PC-9 (cell line): Measurements from ENCODE around the gene TMEM11. TPM values are rescaled to one million over a fixed set of nuclear protein-coding genes. Genes with fewer than 3 reads are reported as not detected.

ENCODE experiments used
- BruUV-seq: library from RNA; stranded (reverse); fragments of 400-500 nt; replicated peaks from 2 replicates; lab custom pipeline; 2021; lab: Mats Ljungman, UMichigan
- CTCF ChIA-PET: fragments of 300-600 bp; sonication (Branson Sonifier 250); formaldehyde crosslinking; loops from one replicate; lab custom pipeline; 2022; ENCODE audit warnings: antibody characterized with exemption; lab: Charles Lee
- POLR2A ChIA-PET: fragments of 300-600 bp; sonication (Branson Sonifier 250); formaldehyde crosslinking; loops from one replicate; lab custom pipeline; 2022; ENCODE audit warnings: antibody characterized with exemption; ENCODE audit not compliant: unreplicated experiment; lab: Charles Lee
- DNase-seq, 2 experiments: peaks; one replicate each; pipeline versions ENCODE4 v3.0.0 to v3.0.0-alpha.2; 2015 to 2022; ENCODE audit warnings: mixed read lengths in 1 of 2
- H2AFZ ChIP-seq: fragments of 200-600 bp; sonication (generic); 2 replicates; pipeline ENCODE4 v1.8.1; 2017; ENCODE audit warnings: antibody characterized with exemption
- H3F3A ChIP-seq: fragments of 200-600 bp; sonication (generic); 2 replicates; pipeline ENCODE4 v1.8.1; 2017; ENCODE audit warnings: antibody characterized with exemption, mild to moderate bottlenecking, low read depth; ENCODE audit not compliant: insufficient read depth
- H3K27ac ChIP-seq: fragments of 200-600 bp; sonication (generic); 2 replicates; pipeline ENCODE4 v1.6.1; 2016; ENCODE audit warnings: mixed run types
- H3K27me3 ChIP-seq: fragments of 200-600 bp; sonication (generic); 2 replicates; pipeline ENCODE4 v1.6.1; 2016; ENCODE audit warnings: low read depth, mixed run types; ENCODE audit not compliant: insufficient read depth
- H3K36me3 ChIP-seq: fragments of 200-600 bp; sonication (generic); 2 replicates; pipeline ENCODE4 v1.6.1; 2016; ENCODE audit warnings: low read depth, mixed run types
- H3K4me1 ChIP-seq: fragments of 200-600 bp; sonication (generic); replicated peaks from 2 replicates; pipeline ENCODE4 v1.6.1; 2016; ENCODE audit warnings: mixed run types; ENCODE audit not compliant: insufficient read depth
- H3K4me2 ChIP-seq: fragments of 200-600 bp; sonication (generic); 2 replicates; pipeline ENCODE4 v1.6.1; 2017; ENCODE audit warnings: mixed run types
- H3K4me3 ChIP-seq: fragments of 200-600 bp; sonication (generic); 2 replicates; pipeline ENCODE4 v1.6.1; 2016; ENCODE audit warnings: mixed run types
- H3K79me2 ChIP-seq: fragments of 200-600 bp; sonication (generic); 2 replicates; pipeline ENCODE4 v1.6.1; 2017; ENCODE audit warnings: low read depth, mixed run types
- H3K9me2 ChIP-seq: fragments of 200-600 bp; sonication (generic); 2 replicates; pipeline ENCODE4 v1.8.1; 2017; ENCODE audit warnings: mild to moderate bottlenecking; ENCODE audit not compliant: insufficient read depth
- H3K9me3 ChIP-seq: fragments of 200-600 bp; sonication (generic); 2 replicates; pipeline ENCODE4 v1.8.1; 2016; ENCODE audit warnings: low read depth; ENCODE audit not compliant: insufficient read depth
- H4K20me1 ChIP-seq: fragments of 200-600 bp; sonication (generic); 2 replicates; pipeline ENCODE4 v1.8.1; 2017; ENCODE audit not compliant: insufficient read depth
- EZH2 ChIP-seq: fragments of 200-600 bp; sonication (generic); IDR thresholded peaks from 2 replicates; pipeline ENCODE4 v1.8.0; 2017; ENCODE audit warnings: antibody characterized with exemption, low read depth
- intact Hi-C: fragments of 100-400 bp; cut with micrococcal nuclease; formaldehyde crosslinking; loops from one replicate; pipeline ENCODE4 v1.10.0; 2022; ENCODE audit not compliant: unreplicated experiment
- total RNA-seq: library from RNA; stranded (reverse); gene quantifications from 2 replicates; pipeline ENCODE4 v1.2.3, GENCODE V29; 2021
- TF ChIP-seq, protein P1 (sequence below): fragments of 200-600 bp; sonication (generic); conservative IDR thresholded peaks from 2 replicates; pipeline ENCODE4 v1.6.1; 2017; ENCODE audit warnings: mixed run types, antibody characterized with exemption, mild to moderate bottlenecking, moderate library complexity

TMEM11 gene
- total RNA-seq, 1 experiment from 2014 or later: 37.6 TPM

DNA sequence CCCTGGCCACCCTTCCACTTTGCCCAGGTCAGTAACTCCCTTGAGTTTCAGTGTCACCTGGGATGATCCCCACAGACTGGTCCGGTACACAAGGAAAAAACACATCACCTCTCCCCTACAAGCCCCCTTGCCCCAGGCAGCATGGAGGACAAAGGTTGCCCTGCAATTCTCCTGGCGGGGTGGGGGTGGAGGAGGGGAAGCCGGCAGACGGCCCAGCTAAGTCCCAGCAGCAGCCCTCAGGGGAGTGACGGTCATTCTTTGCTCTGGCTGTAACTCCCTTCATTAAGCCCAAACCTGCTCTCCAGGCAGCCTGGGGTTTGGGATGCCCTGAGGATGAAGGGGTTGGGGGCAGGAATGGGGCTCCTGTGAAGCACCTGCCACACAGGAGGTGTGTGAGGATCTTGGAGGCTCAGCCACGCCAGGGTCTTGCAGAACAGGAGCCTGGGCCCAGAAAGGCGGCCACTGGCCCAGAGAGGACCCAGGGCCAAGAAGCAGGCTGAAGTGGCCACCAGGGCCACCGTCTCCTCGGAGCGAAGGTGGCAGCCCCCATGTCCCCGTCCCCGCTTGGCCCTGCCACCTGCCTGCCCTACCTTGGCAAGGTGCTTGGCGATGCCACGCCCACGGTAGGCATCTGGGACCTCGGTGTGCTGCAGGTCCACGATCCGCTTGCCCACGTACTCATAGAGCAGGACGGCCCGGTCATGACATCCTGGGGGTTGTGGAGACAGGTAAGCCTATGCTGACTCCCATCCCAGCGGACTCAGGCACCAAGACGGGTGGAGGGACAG, 29.7 kb upstream of the TMEM11 start:
- no peaks in the 10 kb centered on the region for H3K9me2 ChIP-seq
- DNase-seq: no peak
- BruUV-seq: no TSS peak
- H3K9me3 ChIP-seq: no peaks in the 10 kb centered on the region
- ChIA-PET POLR2A (no interaction called here), CTCF (no interaction called here)
- no peaks in the 10 kb centered on the region for H4K20me1 ChIP-seq
- no peak overlapping the region for H3K4me2 ChIP-seq
- no peaks in the 10 kb centered on the region for H3K79me2 ChIP-seq
- no peaks in the 10 kb centered on the region for H3K27me3 ChIP-seq
- no peak overlapping the region for H3K27ac ChIP-seq
- intact Hi-C loops: no loop called here
- no peak overlapping the region for H3K4me3 ChIP-seq
- no peak overlapping the region for H2AFZ ChIP-seq
- no peaks in the 10 kb centered on the region for H3K36me3 ChIP-seq
- no peaks in the 10 kb centered on the region for H3K4me1 ChIP-seq
- no peak for TF ChIP-seq EZH2
- TF ChIP-seq, protein P1, sequence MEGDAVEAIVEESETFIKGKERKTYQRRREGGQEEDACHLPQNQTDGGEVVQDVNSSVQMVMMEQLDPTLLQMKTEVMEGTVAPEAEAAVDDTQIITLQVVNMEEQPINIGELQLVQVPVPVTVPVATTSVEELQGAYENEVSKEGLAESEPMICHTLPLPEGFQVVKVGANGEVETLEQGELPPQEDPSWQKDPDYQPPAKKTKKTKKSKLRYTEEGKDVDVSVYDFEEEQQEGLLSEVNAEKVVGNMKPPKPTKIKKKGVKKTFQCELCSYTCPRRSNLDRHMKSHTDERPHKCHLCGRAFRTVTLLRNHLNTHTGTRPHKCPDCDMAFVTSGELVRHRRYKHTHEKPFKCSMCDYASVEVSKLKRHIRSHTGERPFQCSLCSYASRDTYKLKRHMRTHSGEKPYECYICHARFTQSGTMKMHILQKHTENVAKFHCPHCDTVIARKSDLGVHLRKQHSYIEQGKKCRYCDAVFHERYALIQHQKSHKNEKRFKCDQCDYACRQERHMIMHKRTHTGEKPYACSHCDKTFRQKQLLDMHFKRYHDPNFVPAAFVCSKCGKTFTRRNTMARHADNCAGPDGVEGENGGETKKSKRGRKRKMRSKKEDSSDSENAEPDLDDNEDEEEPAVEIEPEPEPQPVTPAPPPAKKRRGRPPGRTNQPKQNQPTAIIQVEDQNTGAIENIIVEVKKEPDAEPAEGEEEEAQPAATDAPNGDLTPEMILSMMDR: no peak
- H3F3A ChIP-seq: no peaks in the 10 kb centered on the region

DNA sequence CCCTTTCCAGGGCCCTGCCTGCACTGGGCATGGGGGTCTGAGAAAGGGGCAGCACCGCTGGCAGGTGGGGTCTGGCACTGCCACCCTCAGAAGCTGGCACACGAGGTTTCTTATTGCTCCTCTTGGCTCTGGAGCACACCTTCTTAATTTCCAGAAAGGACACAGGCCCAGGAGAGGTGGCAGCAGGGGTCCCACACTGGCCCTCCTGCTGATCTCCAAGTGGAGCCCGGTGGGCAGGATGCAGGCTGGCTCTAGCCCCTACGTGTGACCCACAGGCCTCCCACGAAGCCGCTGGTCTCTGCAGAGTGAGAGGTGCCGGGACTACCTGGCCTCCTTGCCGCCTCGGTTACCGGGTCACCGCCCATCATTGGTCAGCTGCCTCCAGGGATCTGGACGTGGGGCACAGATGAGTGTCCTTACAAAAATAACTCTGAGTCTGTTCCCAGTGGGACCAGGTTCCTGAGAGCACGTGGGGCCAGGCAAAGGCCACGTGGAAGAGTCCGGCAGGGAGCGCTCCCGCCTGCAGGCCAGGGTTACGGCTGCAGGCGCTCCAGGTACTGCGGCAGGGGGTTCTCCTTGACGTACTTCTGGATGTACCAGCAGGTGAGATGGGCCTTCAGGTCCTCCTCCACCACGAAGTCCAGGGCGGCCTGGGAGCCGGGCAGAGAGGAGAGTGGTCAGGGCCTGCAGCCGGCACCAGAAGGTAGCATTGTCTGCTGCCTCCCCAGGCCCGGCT, 29.0 kb upstream of the TMEM11 start:
- ChIA-PET POLR2A (no interaction called here), CTCF (no interaction called here)
- no peaks in the 10 kb centered on the region for H3K36me3 ChIP-seq
- H3K4me2 ChIP-seq: no peak overlapping the region
- TF ChIP-seq EZH2: no peak
- TF ChIP-seq, protein P1: no peak
- H3K9me2 ChIP-seq: no peaks in the 10 kb centered on the region
- H4K20me1 ChIP-seq: no peaks in the 10 kb centered on the region
- no peaks in the 10 kb centered on the region for H3K9me3 ChIP-seq
- intact Hi-C loops: no loop called here
- DNase-seq: no peak
- no peaks in the 10 kb centered on the region for H3F3A ChIP-seq
- H3K27me3 ChIP-seq: no peaks in the 10 kb centered on the region
- no peak overlapping the region for H3K27ac ChIP-seq
- H3K4me1 ChIP-seq: no peaks in the 10 kb centered on the region
- BruUV-seq: no TSS peak
- H3K79me2 ChIP-seq: no peaks in the 10 kb centered on the region
- H3K4me3 ChIP-seq: no peak overlapping the region
- no peak overlapping the region for H2AFZ ChIP-seq

DNA sequence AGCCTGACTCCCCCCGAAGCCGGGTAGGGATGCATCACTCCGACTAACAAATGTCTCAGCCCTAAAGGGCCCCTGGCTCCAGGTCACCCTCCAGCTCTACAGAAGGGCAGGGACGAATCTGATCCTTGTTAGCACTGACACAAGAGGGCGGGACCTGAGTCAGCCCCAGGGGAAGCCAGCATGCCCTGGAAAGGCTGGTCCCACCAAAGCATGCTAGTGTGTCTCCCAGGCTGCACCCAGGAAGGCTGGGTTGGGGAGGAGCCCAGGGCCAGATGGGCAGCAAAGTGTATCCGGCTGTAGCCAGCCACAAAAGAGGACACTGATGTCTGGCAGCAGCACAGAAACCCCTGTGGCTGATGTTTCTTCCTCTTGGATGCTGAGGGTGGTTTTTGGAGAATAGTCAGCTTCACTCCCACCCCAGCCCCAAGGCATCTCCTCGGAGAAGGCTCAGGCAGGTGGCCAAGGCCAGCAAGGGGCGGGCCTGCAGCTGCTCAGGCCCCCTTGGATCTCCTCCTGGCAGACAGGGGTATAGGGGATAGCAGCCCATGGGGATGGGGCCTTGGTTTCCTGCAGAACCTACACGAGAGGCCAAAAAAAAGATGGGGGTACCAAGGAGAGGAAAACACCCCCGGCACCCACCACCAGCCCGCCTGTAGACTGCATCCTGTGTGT, 28.2 kb upstream of the TMEM11 start:
- ChIA-PET POLR2A (no interaction called here), CTCF (no interaction called here)
- BruUV-seq: no TSS peak
- no peak for TF ChIP-seq EZH2
- TF ChIP-seq, protein P1: no peak
- Histone ChIP-seq H3K4me3 (no peak overlapping the region), H3K36me3 (no peaks in the 10 kb centered on the region), H4K20me1 (no peaks in the 10 kb centered on the region), H3K4me2 (no peak overlapping the region), H3K9me3 (no peaks in the 10 kb centered on the region), H3K79me2 (no peaks in the 10 kb centered on the region), H2AFZ (no peak overlapping the region), H3K4me1 (no peaks in the 10 kb centered on the region), H3K9me2 (no peaks in the 10 kb centered on the region), H3F3A (no peaks in the 10 kb centered on the region), H3K27me3 (no peaks in the 10 kb centered on the region), H3K27ac (no peak overlapping the region)
- peak in 1 of 2 experiments; percentile 49 for DNase-seq
- intact Hi-C loops: no loop called here
